H9 (cell line): ENCODE measurements around the gene NCOA1. TPM values are rescaled to one million over a fixed set of nuclear protein-coding genes. Genes with fewer than 3 reads are reported as not detected.

Experiments used
- DNase-seq: peaks from one replicate; pipeline ENCODE4 v3.0.0-alpha.2; 2017
- H2AFZ ChIP-seq: one replicate; pipeline ENCODE4 v1.6.1; 2013; ENCODE audit warnings: mild to moderate bottlenecking, low read length, control low read depth, moderate library complexity
- H2AK5ac ChIP-seq: 2 replicates; pipeline ENCODE4 v1.6.1; 2013; ENCODE audit warnings: low read length, control low read depth, mixed read lengths; ENCODE audit not compliant: insufficient read length
- H2BK120ac ChIP-seq: one replicate; pipeline ENCODE4 v1.6.1; 2013; ENCODE audit warnings: low read depth, mild to moderate bottlenecking, low read length, control low read depth, inconsistent platforms; ENCODE audit not compliant: poor library complexity, severe bottlenecking
- H2BK12ac ChIP-seq: 2 replicates; pipeline ENCODE4 v1.6.1; 2013; ENCODE audit warnings: low read length, control low read depth, mixed read lengths, low read depth; ENCODE audit not compliant: insufficient read length
- H2BK15ac ChIP-seq: 2 replicates; pipeline ENCODE4 v1.6.1; 2013; ENCODE audit warnings: low read depth, low read length, control low read depth
- H2BK20ac ChIP-seq: one replicate; pipeline ENCODE4 v1.6.1; 2013; ENCODE audit warnings: low read depth, mild to moderate bottlenecking, low read length, control low read depth, inconsistent platforms; ENCODE audit not compliant: poor library complexity, severe bottlenecking
- H2BK5ac ChIP-seq: 2 replicates; pipeline ENCODE4 v1.6.1; 2013; ENCODE audit warnings: low read length, control low read depth, mixed read lengths; ENCODE audit not compliant: insufficient read length
- H3K14ac ChIP-seq: 2 replicates; pipeline ENCODE4 v1.6.1; 2013; ENCODE audit warnings: low read length, control low read depth; ENCODE audit not compliant: insufficient read depth
- H3K18ac ChIP-seq: 2 replicates; pipeline ENCODE4 v1.6.1; 2013; ENCODE audit warnings: low read depth, mild to moderate bottlenecking, mixed read lengths, low read length, control low read depth; ENCODE audit not compliant: insufficient read length
- H3K23ac ChIP-seq: 2 replicates; pipeline ENCODE4 v1.6.1; 2013; ENCODE audit warnings: low read length, control low read depth, mixed read lengths, low read depth; ENCODE audit not compliant: insufficient read length
- H3K23me2 ChIP-seq: 2 replicates; pipeline ENCODE4 v1.6.1; 2013; ENCODE audit warnings: low read depth, mild to moderate bottlenecking, mixed read lengths, low read length, control low read depth; ENCODE audit not compliant: insufficient read length, poor library complexity, severe bottlenecking
- H3K27ac ChIP-seq: 2 replicates; pipeline ENCODE4 v1.5.1; 2013; ENCODE audit warnings: low read length, control low read depth, mixed read lengths, low read depth; ENCODE audit not compliant: insufficient read length
- H3K27me3 ChIP-seq: 2 replicates; pipeline ENCODE4 v1.6.1; 2013; ENCODE audit warnings: low read length, control low read depth, inconsistent platforms; ENCODE audit not compliant: insufficient read depth
- H3K4ac ChIP-seq: 2 replicates; pipeline ENCODE4 v1.6.1; 2013; ENCODE audit warnings: low read depth, mild to moderate bottlenecking, control low read depth, inconsistent platforms, low read length, moderate library complexity
- H3K4me1 ChIP-seq: 2 replicates; pipeline ENCODE4 v1.6.1; 2013; ENCODE audit warnings: low read length, control low read depth, inconsistent platforms; ENCODE audit not compliant: insufficient read depth
- H3K4me2 ChIP-seq: 2 replicates; pipeline ENCODE4 v1.6.1; 2013; ENCODE audit warnings: low read length, control low read depth, mixed read lengths; ENCODE audit not compliant: insufficient read length, insufficient read depth
- H3K56ac ChIP-seq: 2 replicates; pipeline ENCODE4 v1.6.1; 2013; ENCODE audit warnings: low read depth, mild to moderate bottlenecking, mixed read lengths, low read length, control low read depth; ENCODE audit not compliant: insufficient read length
- H3K79me1 ChIP-seq: 2 replicates; pipeline ENCODE4 v1.6.1; 2013; ENCODE audit warnings: low read depth, mild to moderate bottlenecking, moderate library complexity, low read length, control low read depth, inconsistent platforms; ENCODE audit not compliant: insufficient read depth, poor library complexity, severe bottlenecking
- H3K79me2 ChIP-seq: 2 replicates; pipeline ENCODE4 v1.6.1; 2013; ENCODE audit warnings: low read length, control low read depth, inconsistent platforms; ENCODE audit not compliant: insufficient read depth
- H3K9ac ChIP-seq: 2 replicates; pipeline ENCODE4 v1.6.1; 2013; ENCODE audit warnings: low read length, control low read depth, mixed read lengths; ENCODE audit not compliant: insufficient read length; ENCODE audit errors: extremely low read depth
- H3K9me3 ChIP-seq: one replicate; pipeline ENCODE4 v1.6.1; 2013; ENCODE audit warnings: low read depth, low read length, inconsistent platforms; ENCODE audit not compliant: control insufficient read depth
- H3T11ph ChIP-seq: one replicate; pipeline ENCODE4 v1.6.1; 2013; ENCODE audit warnings: mild to moderate bottlenecking, low read length, control low read depth, inconsistent platforms
- H4K20me1 ChIP-seq: one replicate; pipeline ENCODE4 v1.6.1; 2013; ENCODE audit not compliant: control insufficient read depth, insufficient read length, insufficient read depth
- H4K5ac ChIP-seq: 2 replicates; pipeline ENCODE4 v1.6.1; 2013; ENCODE audit warnings: low read depth, mild to moderate bottlenecking, mixed read lengths, low read length, control low read depth; ENCODE audit not compliant: insufficient read length
- H4K8ac ChIP-seq: replicated peaks from 2 replicates; pipeline ENCODE4 v1.6.1; 2013; ENCODE audit warnings: low read length, control low read depth, mixed read lengths, low read depth; ENCODE audit not compliant: insufficient read length
- H4K91ac ChIP-seq: 2 replicates; pipeline ENCODE4 v1.6.1; 2013; ENCODE audit warnings: low read depth, mild to moderate bottlenecking, moderate library complexity, mixed read lengths, low read length, control low read depth; ENCODE audit not compliant: insufficient read length
- H3K27ac Mint-ChIP-seq, 3 experiments: 2 replicates in 2 of 3; 3 replicates in 1 of 3; pipeline ENCODE4 v1.8.0; 2020 to 2021; ENCODE audit warnings: mixed read lengths in 3 of 3, mild to moderate bottlenecking in 1 of 3, moderate library complexity in 1 of 3
- H3K27me3 Mint-ChIP-seq: 2 replicates; pipeline ENCODE4 v1.8.0; 2021; ENCODE audit warnings: low read depth, mild to moderate bottlenecking, moderate library complexity, mixed read lengths
- H3K36me3 Mint-ChIP-seq, 3 experiments: 2 replicates in 2 of 3; 3 replicates in 1 of 3; pipeline ENCODE4 v1.8.0; 2020 to 2021; ENCODE audit warnings: low read depth in 3 of 3, mixed read lengths in 3 of 3; ENCODE audit not compliant: insufficient read depth in 1 of 3
- H3K4me1 Mint-ChIP-seq, 2 experiments: 2 replicates each; pipeline ENCODE4 v1.8.0; 2020; ENCODE audit warnings: mixed read lengths in 2 of 2
- H3K4me3 Mint-ChIP-seq, 2 experiments: 2 replicates in 1 of 2; 3 replicates in 1 of 2; pipeline ENCODE4 v1.8.0; 2020 to 2021; ENCODE audit warnings: mild to moderate bottlenecking in 2 of 2, mixed read lengths in 2 of 2, moderate library complexity in 1 of 2
- H3K9me3 Mint-ChIP-seq, 2 experiments: 2 replicates in 1 of 2; 3 replicates in 1 of 2; pipeline ENCODE4 v1.8.0; 2020; ENCODE audit warnings: mild to moderate bottlenecking in 2 of 2, mixed read lengths in 2 of 2, moderate library complexity in 1 of 2
- CTCF ChIP-seq: fragments of 200-600 bp; sonication (generic); conservative IDR thresholded peaks from 3 replicates; pipeline ENCODE4 v1.8.0; 2021; ENCODE audit warnings: antibody characterized with exemption, mild to moderate bottlenecking
- WGBS: extraction: QIAGEN DNeasy Blood & Tissue Kit; methylation state at CpG from one replicate; pipeline ENCODE4 v1.1.7; 2013; ENCODE audit warnings: missing lambda C conversion rate, low lambda C conversion rate, mixed read lengths; ENCODE audit not compliant: insufficient read length; ENCODE audit errors: extremely low coverage; 5-methylcytosine and 5-hydroxymethylcytosine counted together
- total RNA-seq: library from RNA; stranded (reverse); gene quantifications from 2 replicates; pipeline ENCODE4 v1.2.1, GENCODE V29; 2021

The NCOA1 gene
- total RNA-seq, 1 experiment from 2014 or later: 14.8 TPM

GRCh38 chr2:24644032-24644431, 153.0 kb downstream of the NCOA1 start:
- no peak overlapping the region for H3K27ac ChIP-seq
- H3T11ph ChIP-seq: no peak overlapping the region
- no peak overlapping the region for H2AFZ ChIP-seq
- no peaks in the 10 kb centered on the region for H3K9me3 Mint-ChIP-seq
- no peak overlapping the region for H3K4me2 ChIP-seq
- H3K4me1 ChIP-seq: no peaks in the 10 kb centered on the region
- no peaks in the 10 kb centered on the region for H3K4me1 Mint-ChIP-seq
- no peak overlapping the region for H2BK5ac ChIP-seq
- no peaks in the 10 kb centered on the region for H3K23me2 ChIP-seq
- no peak overlapping the region for H3K23ac ChIP-seq
- H3K79me2 ChIP-seq: no peaks in the 10 kb centered on the region
- H4K20me1 ChIP-seq: no peaks in the 10 kb centered on the region
- no peaks in the 10 kb centered on the region for H3K9me3 ChIP-seq
- no peaks in the 10 kb centered on the region for H3K27me3 Mint-ChIP-seq
- no peak overlapping the region for H3K18ac ChIP-seq
- no peak overlapping the region for H4K8ac ChIP-seq
- H2BK120ac ChIP-seq: no peak overlapping the region
- no peak overlapping the region for H3K9ac ChIP-seq
- no peak overlapping the region for H2BK20ac ChIP-seq
- no peaks in the 10 kb centered on the region for H3K27me3 ChIP-seq
- H2BK12ac ChIP-seq: no peak overlapping the region
- H3K27ac Mint-ChIP-seq: no peak overlapping the region; a peak in 1 of 7 replicates
- no peak for DNase-seq
- H4K91ac ChIP-seq: no peak overlapping the region
- H3K4me3 Mint-ChIP-seq: no peak overlapping the region
- no peak overlapping the region for H3K56ac ChIP-seq
- no peak overlapping the region for H2BK15ac ChIP-seq
- no peak overlapping the region for H3K4ac ChIP-seq
- no peak overlapping the region for H2AK5ac ChIP-seq
- no peaks in the 10 kb centered on the region for H3K79me1 ChIP-seq
- H3K36me3 Mint-ChIP-seq: no peaks in the 10 kb centered on the region
- no CpG with 5 or more reads among the region's 2 CpGs for WGBS
- no peak overlapping the region for H4K5ac ChIP-seq
- no peak overlapping the region for H3K14ac ChIP-seq
- no peak for TF ChIP-seq CTCF
